IPS-NIHi11 (cell line): ENCODE data around the gene TBRG1.
"Not testable (repeated sequence)": the region's sequence is repeated elsewhere in the genome, so short reads cannot be mapped to it uniquely, and the experiment has no call there.

Source experiments
- DNase-seq: peaks from one replicate; pipeline ENCODE4 v3.0.0; 2012; ENCODE audit warnings: mixed read lengths, low spot score

Gene TBRG1, protein sequence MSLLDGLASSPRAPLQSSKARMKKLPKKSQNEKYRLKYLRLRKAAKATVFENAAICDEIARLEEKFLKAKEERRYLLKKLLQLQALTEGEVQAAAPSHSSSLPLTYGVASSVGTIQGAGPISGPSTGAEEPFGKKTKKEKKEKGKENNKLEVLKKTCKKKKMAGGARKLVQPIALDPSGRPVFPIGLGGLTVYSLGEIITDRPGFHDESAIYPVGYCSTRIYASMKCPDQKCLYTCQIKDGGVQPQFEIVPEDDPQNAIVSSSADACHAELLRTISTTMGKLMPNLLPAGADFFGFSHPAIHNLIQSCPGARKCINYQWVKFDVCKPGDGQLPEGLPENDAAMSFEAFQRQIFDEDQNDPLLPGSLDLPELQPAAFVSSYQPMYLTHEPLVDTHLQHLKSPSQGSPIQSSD

DNA sequence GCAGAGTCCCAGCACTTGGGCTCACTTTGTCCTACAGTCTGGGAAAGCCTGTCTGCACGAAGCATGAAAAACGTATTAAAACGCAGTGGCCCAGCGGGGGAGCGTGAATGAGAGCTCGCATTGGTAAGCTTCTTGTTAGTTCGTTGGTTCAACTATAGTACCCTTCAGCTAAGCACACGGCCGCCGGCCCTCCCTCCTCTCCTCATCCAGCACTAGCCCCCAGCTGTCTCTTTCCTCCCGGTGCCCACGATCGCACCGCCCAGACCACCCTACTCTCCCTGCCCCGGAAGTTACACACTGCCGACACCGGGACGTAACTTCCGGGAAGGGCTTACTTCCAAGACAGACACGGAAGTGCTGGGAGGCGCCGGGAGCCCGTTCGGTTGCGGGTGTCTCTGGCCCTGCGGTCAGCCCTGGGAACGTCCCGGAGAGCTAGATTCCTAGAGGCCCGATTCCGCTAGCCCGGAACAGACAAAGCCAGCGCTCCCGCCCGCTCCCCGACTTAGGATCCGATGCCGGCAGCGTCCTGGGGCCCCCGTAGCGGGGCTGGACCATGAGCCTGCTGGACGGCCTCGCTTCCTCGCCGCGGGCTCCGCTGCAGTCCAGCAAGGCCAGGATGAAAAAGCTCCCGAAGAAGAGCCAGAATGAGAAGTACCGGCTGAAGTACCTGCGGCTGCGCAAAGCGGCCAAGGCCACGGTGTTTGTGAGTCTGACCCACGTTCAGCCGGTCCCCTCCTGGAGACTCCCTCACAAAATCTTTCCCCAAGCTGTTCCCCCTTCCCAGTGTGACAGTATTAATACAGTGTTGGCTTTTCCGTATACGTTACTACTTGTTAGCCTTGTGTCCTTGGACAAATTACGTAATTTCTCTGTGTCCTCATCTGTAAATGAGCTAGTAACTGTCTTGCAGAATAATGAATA is at the start of gene TBRG1:
Gene TBRG1, plus strand, starts transcription at position 334 of the 921 bp plus-strand sequence. Its CDS starts 220 bp downstream, at position 554.
- peak; percentile 93 for DNase-seq

DNA sequence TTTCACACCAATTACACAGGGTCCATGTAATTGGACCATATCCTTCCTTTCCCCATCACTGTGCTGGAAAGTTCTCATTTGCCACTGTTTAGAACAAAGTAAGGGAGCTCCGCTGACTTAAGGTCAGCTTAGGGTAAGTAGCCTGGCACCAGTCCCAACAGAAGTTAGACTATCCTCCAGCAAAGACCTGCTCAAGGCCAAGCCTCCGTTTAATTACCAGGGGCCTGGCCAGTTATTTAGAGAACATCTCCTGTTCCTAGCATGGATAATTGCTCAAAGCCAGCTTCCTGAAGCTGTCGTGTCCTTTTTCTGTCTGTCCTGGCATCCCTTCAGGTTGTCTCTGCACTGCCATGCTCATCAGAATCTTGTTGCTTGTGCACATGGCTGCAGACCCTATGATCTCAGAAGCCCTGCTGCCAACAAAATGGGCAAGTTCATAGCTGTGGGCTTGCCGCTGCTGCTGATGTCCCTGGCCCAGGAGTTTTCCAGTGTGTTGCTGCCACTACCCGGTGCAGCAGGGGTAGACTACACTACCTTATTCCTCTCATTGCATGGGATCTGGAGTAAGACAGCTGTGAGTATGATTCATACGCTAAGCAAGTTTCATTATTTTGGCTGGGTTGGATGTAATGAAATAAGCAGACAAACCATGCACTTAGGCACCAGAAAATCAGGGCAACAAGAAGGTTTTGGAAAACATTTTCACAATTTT is 44.8 kb upstream of the TBRG1 start:
- DNase-seq, result no peak

DNA sequence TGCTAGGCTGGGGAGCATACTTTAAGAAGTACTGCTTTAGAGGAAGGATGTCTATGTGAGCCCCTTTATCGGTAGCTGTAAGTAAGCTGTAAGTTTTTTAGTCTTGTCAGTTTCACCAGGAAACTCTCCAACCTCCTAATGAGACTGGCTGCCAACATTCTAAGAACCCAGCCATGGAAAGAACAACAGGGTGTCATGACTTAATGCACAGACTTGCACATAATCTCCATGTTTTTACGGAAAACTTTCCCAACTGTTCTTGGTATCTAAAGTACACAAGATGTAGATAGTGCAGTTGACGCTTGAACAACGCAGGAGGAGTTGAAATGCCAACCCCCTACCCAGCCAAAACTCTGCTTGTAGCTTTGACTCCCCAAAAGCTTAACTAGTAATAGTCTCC is 43.9 kb upstream of the TBRG1 start:
- no peak for DNase-seq

GRCh38 chr11:124581817-124582216 is 40.8 kb upstream of the TBRG1 start:
- no peak for DNase-seq

DNA sequence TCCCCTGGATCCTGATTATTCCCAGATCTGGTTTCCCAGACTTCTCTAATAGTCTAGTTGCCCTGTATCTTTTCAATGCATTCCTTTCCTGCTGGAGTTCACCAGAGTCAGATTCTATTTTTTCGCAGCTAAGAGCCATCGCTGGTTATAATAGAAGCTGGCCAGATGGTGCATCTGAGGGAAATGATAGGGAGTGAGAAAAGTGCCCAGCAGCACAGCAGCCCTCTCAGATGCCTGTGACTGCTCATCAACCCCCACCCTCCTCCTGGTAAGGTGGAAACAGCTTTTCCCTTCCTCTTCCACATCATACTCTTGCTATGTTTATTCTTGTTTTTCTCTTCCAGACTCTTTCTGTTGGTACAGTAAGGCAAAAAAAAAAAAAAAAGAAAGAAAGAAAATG is 40.1 kb upstream of the TBRG1 start:
- no peak for DNase-seq

GRCh38 chr11:124583781-124584180 is 38.9 kb upstream of the TBRG1 start:
- DNase-seq, result no peak

- no peak for DNase-seq
These were observed 37.8 kb upstream of the TBRG1 start for GRCh38 chr11:124584681-124585372.

DNA sequence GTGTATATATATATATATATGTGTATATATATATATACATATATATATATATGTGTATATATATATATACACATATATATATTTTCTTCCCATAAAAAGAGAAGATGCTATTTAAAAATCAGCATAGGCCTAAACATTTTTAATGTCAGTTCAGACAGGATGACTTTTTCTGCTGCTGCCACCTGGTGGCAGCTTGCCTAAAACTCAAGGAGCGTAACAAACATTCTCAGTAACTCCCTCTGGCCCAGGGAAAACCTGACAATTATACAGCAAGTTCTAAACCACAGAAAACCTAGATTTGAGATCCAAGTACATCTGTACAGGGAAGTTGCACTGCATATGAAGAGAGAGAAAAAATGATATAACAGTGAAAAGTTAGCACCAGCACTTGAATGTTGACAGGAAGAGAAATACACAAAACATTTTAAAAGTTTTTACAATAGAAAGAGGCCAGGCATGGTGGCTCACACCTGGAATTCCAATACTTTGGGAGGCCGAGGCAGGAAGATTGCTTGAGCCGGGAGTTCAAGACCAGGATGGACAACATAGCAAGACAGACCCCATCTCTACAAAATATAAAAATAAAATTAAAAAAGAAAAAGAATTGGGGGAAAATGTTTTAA is 36.3 kb upstream of the TBRG1 start:
- DNase-seq, result peak; percentile 35

DNA sequence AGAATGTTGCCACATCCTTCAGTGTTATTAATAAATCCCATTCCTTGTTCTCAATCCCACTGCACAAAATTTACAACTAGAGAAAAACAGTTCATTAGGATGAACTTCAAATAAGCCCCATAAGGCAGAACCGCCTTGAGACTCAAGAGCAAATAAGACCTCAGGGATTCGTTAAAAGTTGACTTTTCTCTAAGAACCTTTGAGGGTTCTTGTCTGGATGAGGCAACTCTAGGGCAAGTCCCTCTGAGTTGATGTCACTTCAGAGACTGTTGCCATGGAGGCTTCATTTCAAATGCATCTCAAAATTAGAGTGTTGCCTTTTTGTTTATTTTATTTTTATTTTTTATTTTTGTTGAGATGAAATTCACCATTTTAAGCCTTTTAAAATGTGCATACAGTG is 31.2 kb upstream of the TBRG1 start:
- DNase-seq, result no peak

DNA sequence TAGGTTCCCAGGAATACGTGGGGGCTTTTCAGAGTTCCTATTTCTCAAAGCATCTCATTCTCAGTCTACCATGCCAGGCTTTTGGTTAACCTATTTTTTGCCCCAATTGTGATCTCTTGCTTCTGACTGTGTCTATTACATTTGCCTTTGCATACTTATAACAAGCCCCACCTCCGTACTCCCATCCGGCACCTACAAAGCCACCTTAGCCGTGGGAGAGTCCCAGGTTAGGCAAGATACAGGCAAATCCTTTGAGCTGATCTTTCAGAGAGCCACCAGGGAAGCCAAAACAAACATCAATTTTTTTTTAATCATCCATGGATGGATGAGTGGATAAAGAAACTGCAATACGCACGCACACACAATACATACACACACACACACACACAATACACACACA is 30.0 kb upstream of the TBRG1 start:
- DNase-seq, result no peak

GRCh38 chr11:124595302-124595701 is 27.4 kb upstream of the TBRG1 start:
- no peak for DNase-seq

GRCh38 chr11:124597626-124598025 is 25.0 kb upstream of the TBRG1 start:
- no peak for DNase-seq

GRCh38 chr11:124600621-124601320 is 21.9 kb upstream of the TBRG1 start:
- no peak for DNase-seq

DNA sequence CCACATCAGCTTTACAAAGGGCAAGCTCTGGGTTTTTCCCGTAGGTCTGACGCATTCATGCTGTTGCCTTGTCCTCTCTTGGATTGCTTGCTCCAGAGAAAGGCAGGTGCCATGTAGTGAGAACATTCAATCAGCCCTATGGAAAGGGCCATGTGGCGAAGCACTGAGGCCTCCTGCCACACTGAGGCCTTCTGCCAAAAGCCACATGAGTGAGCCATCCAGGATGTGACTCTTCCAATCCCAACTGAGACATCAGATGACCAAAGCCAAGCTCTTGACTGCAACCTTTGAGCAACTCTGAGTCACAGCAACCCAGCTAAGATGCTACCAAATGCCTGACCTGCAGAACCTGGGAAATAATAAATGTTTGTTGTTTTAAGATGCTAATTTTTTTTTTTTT is 20.5 kb upstream of the TBRG1 start:
- no peak for DNase-seq

DNA sequence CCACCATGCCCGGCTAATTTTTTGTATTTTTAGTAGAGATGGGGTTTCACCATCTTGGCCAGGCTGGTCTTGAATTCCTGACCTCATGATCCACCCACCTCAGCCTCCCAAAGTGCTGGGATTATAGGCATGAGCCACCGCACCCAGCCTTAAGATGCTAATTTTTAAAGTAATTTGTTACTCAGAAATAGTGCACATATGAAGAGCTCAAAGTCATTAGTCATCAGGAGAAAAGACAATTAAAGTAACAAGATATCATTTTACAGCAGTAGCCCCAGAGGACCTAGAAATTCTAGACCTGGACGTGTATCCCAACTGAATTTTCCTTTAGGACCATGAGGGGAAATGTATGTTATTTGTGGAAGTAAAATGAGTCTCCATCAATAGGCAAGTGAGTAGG is 19.9 kb upstream of the TBRG1 start:
- DNase-seq, result not testable (repeated sequence)

GRCh38 chr11:124605719-124606118 is 16.9 kb upstream of the TBRG1 start:
- DNase-seq, result no peak

- DNase-seq, result no peak
These were observed 14.5 kb upstream of the TBRG1 start for GRCh38 chr11:124608147-124608546.

DNA sequence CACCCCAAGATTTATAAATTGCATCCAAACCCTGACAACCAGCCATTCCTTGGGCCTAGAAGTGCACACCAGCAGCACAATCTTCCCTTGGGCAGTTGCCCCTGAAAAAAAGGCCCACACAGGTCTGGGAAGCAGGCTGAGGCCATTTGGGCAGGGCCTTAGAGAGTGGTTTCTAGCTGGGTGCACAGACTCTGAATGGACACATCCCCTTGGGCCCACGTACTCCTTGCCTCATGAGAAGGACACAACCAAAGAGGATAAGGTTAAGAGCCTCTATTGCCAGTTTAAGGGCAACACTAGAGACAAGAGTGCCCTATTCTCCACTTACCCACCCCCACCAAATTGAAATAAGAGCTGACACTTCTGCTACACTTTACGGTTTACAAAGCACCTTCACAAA is 12.4 kb upstream of the TBRG1 start:
- DNase-seq, result no peak

GRCh38 chr11:124611064-124611463 is 11.6 kb upstream of the TBRG1 start, which contains the start of gene PANX3:
Gene PANX3 (plus strand): TSS chr11:124611428. CDS start chr11:124611557, 129 bp downstream.
- DNase-seq, result no peak

- DNase-seq, result no peak
These were observed 10.6 kb upstream of the TBRG1 start for GRCh38 chr11:124612045-124612444.
